Measurements from ENCODE around the gene PIK3R6. TPM values are rescaled to one million over a fixed set of nuclear protein-coding genes. Genes with fewer than 3 reads are reported as not detected.
A peak's percentile ranks its signal among the peaks of the same experiment; 100 is the strongest.

The PIK3R6 gene
- polyA plus RNA-seq, 1 donor (not counting 4 experiments of a cell fraction or from before 2014, with no cell fraction given) = 0.03 TPM

DNA sequence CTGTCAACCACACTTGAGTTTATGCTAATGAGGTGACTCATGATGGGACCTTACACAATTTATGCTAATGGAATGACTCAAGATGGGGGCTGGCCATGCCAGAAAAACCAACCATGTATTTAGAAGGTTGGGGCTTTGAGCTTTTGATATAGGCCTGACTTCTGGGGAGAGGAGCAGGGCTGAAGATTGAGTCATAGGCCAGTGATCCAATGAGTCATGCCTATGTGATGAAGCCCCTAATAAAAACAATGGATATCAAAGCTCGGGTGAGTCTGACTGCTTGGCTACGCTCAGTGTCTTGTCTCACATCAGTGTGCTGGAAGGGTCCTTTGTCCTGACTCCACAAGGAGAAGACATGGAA lies 75.6 kb downstream of the PIK3R6 start:
- H3K27ac ChIP-seq (ENCODE audit: control insufficient read depth, insufficient read depth, low read length) = no peak overlapping the region
- no peaks in the 10 kb centered on the region for H3K36me3 ChIP-seq (ENCODE audit: control insufficient read depth in 2 of 2, extremely low read depth in 1 of 2, insufficient read depth in 2 of 2, low read length in 2 of 2)
- no peak overlapping the region for H3K4me2 ChIP-seq (ENCODE audit: control insufficient read depth, extremely low read depth, insufficient read depth, low read depth, low read length)
- H3K79me2 ChIP-seq (ENCODE audit: control insufficient read depth, insufficient read depth, low read length) = no peaks in the 10 kb centered on the region
- no peak for DNase-seq (ENCODE audit: low read depth, low spot score)
- no peak overlapping the region for H3K4me3 ChIP-seq (ENCODE audit: control insufficient read depth in 2 of 3, extremely low read depth in 1 of 3, insufficient read depth in 2 of 3, low read depth in 1 of 3, low read length in 3 of 3)
- no peak for FAIRE-seq
- H3K27me3 ChIP-seq (ENCODE audit: control insufficient read depth, extremely low read depth, insufficient read depth, low read length) = no peaks in the 10 kb centered on the region
- TF ChIP-seq CTCF (optimal IDR thresholded peaks at IDR 0.05 in 1 of 3, IDR thresholded peaks at IDR 0.05 in 1 of 3, conservative IDR thresholded peaks at IDR 0.05 in 1 of 3; ENCODE audit: extremely low read depth in 1 of 3, insufficient read depth in 2 of 3, low read length in 3 of 3) (no peak), EZH2 (IDR thresholded peaks at IDR 0.05; ENCODE audit: low read length) (no peak)
- H3K4me1 ChIP-seq (ENCODE audit: control insufficient read depth, extremely low read depth, insufficient read depth, low read length) = no peaks in the 10 kb centered on the region
- no peak overlapping the region for H2AFZ ChIP-seq (ENCODE audit: control insufficient read depth, low read length)
- H3K9me3 ChIP-seq (ENCODE audit: control insufficient read depth, low read depth, low read length) = peaks cover 3% of the 10 kb centered on the region
- no peaks in the 10 kb centered on the region for H4K20me1 ChIP-seq (ENCODE audit: control insufficient read depth, extremely low read depth, insufficient read depth, low read length)
- H3K9ac ChIP-seq (ENCODE audit: control insufficient read depth, extremely low read depth, insufficient read depth, low read length) = no peak overlapping the region
- dilution Hi-C loops (cut with MboI; ENCODE audit: extremely low pct_ligation_motif_present, low sequenced_read_pairs) = no loop called here
- no peaks in the 10 kb centered on the region for H3K9me1 ChIP-seq (ENCODE audit: control insufficient read depth, extremely low read depth, insufficient read depth, low read length)

DNA sequence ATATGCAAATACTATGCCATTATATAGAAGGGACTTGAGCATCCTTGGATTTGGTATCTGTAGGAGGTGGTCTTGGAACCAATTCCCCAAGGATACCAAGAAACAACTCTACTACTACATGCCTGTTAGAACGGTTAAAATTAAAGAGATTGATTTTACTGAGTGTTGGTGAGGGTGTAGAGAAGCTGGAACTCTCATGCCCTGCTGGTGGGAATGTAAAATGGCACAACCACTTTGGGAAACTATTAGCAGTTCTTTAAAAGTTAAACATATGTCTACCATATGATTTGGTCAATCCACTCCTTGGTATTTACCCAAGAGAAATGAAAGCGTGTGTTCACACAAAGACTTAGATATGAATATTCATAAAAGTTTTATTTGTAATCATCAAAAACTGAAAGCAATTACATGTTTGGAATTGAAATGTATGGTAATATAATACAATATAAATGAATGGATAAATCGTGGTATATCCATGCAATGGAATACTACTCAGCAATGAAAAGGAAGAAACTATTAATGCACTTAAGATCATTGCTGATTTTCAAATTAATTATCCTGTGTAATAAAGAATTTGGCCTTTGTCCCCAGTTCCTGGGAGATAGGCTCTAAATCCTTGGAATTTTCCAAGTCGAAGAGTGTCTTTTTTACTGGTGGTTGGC lies 76.1 kb downstream of the PIK3R6 start:
- Histone ChIP-seq H3K4me3 (ENCODE audit: control insufficient read depth in 2 of 3, extremely low read depth in 1 of 3, insufficient read depth in 2 of 3, low read depth in 1 of 3, low read length in 3 of 3) (no peak overlapping the region), H3K9me3 (ENCODE audit: control insufficient read depth, low read depth, low read length) (peaks cover 3% of the 10 kb centered on the region), H3K79me2 (ENCODE audit: control insufficient read depth, insufficient read depth, low read length) (no peaks in the 10 kb centered on the region), H2AFZ (ENCODE audit: control insufficient read depth, low read length) (no peak overlapping the region), H3K27me3 (ENCODE audit: control insufficient read depth, extremely low read depth, insufficient read depth, low read length) (no peaks in the 10 kb centered on the region), H3K9ac (ENCODE audit: control insufficient read depth, extremely low read depth, insufficient read depth, low read length) (no peak overlapping the region), H4K20me1 (ENCODE audit: control insufficient read depth, extremely low read depth, insufficient read depth, low read length) (no peaks in the 10 kb centered on the region), H3K9me1 (ENCODE audit: control insufficient read depth, extremely low read depth, insufficient read depth, low read length) (no peaks in the 10 kb centered on the region), H3K4me1 (ENCODE audit: control insufficient read depth, extremely low read depth, insufficient read depth, low read length) (no peaks in the 10 kb centered on the region), H3K36me3 (ENCODE audit: control insufficient read depth in 2 of 2, extremely low read depth in 1 of 2, insufficient read depth in 2 of 2, low read length in 2 of 2) (no peaks in the 10 kb centered on the region), H3K4me2 (ENCODE audit: control insufficient read depth, extremely low read depth, insufficient read depth, low read depth, low read length) (no peak overlapping the region), H3K27ac (ENCODE audit: control insufficient read depth, insufficient read depth, low read length) (no peak overlapping the region)
- dilution Hi-C loops (cut with MboI; ENCODE audit: extremely low pct_ligation_motif_present, low sequenced_read_pairs) = no loop called here
- peak in 1 of 3 experiments; percentile 5 for TF ChIP-seq CTCF (optimal IDR thresholded peaks at IDR 0.05 in 1 of 3, IDR thresholded peaks at IDR 0.05 in 1 of 3, conservative IDR thresholded peaks at IDR 0.05 in 1 of 3; ENCODE audit: extremely low read depth in 1 of 3, insufficient read depth in 2 of 3, low read length in 3 of 3)
- TF ChIP-seq EZH2 (IDR thresholded peaks at IDR 0.05; ENCODE audit: low read length) = no peak
- FAIRE-seq (no peak), DNase-seq (ENCODE audit: low read depth, low spot score) (no peak)
